GM21447 (cell line): ENCODE measurements around the gene SLC6A2.
"Not testable (repeated sequence)": the region's sequence is repeated elsewhere in the genome, so short reads cannot be mapped to it uniquely, and the experiment has no call there.

Source experiments
- ATAC-seq: cut with Tn5 transposase; IDR thresholded peaks from one replicate; pipeline ENCODE4 v1.9.1; 2021; ENCODE audit not compliant: unreplicated experiment

Gene SLC6A2

DNA sequence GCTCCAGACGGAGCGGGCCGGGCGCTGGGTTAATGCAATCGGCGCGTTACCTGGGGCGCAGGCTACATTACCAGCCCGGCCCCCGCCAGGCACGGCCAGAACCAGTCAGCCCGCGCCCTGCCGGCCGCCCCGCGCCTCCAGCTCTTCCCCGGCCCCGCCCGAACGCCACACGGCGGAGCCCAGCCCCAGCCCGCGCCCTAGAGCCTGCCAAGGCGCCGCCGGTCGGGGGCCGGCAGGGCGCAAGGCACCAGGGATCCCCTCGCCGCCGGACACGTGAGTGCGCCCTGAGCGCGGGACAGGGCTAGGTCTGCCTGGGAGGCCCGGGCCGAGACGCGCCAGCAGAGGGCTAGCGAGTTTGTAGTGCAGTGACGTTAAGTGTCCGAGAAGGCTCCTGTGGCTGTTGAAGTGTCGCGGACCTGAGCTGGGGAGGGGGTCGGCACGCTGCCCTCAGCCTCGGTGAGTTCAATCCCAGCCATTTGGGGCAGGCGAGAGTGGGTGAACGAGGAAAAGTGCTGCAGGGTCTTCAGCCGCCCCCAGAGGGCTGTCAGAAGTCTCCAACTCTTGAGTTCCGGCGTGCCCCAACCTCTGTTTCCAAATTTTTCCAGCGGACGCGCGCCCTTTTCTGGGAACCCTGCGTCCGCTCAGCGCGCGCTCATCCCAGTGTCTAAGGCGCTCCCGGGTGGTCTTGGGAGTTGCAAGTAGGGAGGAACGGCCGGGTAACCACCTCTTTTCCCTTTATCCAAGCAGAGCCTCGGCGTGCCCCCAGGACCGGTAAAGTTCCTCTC lies at the start of gene SLC6A2:
Gene SLC6A2, plus strand, starts transcription at position 92 of the 785 bp plus-strand sequence. CDS start 707 bp downstream, outside the sequence.
- ATAC-seq, result no peak

DNA sequence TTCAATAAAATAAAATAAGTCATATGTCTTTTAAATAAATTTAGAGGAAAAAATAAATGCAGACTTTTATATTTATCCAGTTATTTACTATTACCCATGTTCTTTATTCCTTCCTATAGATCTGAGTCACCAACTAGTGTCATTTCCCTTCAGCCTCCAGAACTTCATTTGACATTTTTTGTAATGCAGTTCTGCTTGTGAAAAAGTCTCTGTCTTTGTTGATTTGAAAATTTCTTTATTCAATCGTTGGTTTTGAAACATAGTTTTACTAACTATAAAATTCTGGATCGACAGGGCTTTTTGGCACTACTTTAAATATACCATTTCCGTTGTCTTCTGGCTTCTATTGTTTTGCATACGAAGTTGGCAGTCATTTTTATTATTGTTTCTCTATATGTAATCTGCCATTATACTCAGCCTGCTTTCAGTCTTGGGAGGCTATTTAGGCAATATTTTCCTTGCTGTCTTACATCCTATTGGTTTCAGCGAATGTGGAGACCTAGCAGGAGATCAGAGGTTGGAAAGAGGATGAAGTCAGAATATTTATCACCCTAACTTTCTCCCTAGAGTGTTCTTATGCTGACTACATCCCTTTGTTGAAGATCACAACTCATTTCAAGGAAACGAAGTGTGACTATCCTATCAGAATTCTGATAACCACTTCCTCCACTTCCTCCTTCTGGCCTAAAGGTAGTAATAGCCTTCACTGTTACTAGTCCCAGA lies 42.0 kb upstream of the SLC6A2 start:
- ATAC-seq, result no peak

- ATAC-seq, result no peak
Observed at GRCh38 chr16:55615071-55615470, 40.7 kb upstream of the SLC6A2 start.

- not testable (repeated sequence) for ATAC-seq
Observed at GRCh38 chr16:55615670-55616069, 40.1 kb upstream of the SLC6A2 start.

GRCh38 chr16:55621771-55622170 lies 34.0 kb upstream of the SLC6A2 start:
- ATAC-seq, result no peak

DNA sequence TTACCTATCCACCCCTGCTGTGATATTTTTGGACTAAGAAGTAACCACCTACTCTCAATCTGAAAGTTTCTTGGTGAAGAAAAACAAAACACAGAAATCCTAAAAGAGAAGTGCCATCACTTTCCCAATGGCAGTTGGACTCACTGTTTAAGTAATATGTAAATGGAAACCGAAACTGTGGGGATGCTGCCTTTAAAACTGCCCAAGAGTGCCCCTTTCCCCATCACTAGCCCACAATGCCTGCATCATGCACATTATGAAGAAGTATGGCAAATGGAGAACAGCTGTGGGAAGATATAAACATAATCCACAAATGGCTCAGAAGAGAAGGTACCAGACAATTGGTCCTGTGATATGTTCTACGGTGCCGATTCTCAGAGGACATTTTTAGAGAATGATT lies 33.5 kb upstream of the SLC6A2 start:
- no peak for ATAC-seq

DNA sequence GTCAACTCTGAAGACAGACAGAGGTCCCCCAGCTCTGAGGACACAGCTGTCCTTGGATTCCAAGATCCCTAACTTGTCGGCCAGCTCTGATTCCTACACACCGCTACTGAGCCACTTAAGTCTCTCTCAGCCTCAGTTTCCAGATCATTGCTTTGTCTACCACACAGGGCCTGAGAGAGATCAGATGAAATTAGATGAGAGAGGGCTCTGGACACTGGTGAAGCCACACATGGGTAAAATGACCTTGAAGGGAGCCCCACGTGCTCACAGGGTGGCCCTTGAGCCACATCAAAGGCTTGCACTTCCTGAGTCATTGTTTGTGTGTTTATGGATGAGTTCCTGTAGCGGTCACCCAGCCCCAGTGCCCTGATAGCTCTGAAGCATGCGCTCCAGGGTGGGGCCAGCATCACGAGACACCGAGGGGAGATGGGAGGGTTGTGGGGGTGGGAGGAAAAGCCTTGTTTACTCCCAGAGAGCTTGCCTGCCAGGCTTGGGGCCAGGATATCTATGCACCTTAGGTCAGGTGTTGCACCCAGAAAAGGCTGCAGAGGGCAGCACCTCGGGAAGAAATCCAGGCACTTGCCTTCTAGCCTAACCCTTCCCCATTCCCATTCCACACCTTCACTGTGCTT lies 32.7 kb upstream of the SLC6A2 start:
- ATAC-seq, result no peak

GRCh38 chr16:55623640-55624039 lies 32.1 kb upstream of the SLC6A2 start:
- ATAC-seq, result no peak

DNA sequence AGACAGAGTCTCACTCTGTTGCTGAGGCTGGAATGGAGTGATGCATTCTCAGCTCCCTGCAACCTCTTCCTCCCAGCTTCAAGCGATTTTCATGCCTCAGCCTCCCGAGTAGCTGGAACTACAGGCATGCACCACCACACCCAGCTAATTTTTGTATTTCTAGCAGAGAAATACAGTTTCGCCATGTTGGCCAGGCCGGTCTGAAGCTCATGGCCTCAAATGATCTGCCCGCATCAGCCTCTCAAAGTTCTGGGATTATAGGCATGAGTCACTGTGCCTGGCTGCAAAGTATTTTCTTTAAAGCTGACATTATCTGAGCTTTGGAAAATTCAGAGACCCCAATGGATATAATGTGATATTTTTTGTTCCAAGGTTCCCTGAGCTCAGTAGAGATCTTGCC lies 31.1 kb upstream of the SLC6A2 start:
- ATAC-seq, result no peak

DNA sequence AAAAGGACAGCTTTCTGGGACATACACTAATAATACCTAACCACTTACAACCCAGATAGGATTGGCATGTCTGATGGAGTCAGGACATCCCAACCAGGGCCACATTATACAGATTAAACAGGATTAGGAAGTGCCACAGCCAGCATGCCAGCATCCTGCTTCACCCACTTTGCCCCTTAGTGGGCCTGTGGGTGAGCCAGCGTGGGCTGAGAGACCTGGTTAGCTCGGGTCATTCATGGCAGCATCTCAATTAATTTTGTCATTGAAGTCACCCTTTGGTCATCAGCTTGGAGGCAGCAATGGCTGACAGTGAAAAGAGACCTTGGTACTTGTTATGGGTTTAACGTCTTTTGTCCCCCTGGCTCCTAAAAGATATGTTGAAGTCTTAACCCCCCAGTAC lies 29.9 kb upstream of the SLC6A2 start:
- ATAC-seq, result no peak

DNA sequence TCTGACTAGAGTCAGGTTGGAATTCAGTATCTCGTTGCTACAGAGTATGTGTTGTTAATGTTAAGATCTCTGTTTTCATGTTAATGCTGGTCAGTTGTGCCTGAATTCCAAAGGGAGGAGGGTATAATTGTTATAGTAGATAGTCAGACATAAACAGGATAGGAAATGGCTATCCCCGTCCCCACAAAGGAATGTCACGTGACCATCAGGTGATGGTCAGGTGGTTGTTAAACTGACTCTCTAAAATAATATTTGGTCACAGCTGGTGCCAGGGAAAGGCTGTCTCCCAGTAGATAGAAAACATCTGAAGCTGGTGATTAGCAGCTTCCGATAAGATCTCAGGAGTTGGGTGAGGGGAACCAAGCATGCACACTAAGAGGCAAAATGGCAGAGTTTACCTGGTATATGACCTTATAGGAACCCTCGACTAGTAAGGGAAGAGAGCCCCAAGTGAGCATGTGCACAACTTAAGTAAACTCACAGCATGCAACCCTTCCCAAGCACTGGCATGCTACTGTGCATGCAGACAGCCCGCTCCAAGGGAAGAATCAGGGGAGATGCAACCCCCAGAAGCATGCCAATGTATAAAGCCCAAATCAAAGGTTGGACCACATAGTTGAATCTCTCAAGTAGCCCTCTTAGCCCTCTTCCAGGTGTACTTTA lies 27.4 kb upstream of the SLC6A2 start:
- ATAC-seq, result no peak

- no peak for ATAC-seq
Observed at GRCh38 chr16:55630774-55631173, 25.0 kb upstream of the SLC6A2 start.

DNA sequence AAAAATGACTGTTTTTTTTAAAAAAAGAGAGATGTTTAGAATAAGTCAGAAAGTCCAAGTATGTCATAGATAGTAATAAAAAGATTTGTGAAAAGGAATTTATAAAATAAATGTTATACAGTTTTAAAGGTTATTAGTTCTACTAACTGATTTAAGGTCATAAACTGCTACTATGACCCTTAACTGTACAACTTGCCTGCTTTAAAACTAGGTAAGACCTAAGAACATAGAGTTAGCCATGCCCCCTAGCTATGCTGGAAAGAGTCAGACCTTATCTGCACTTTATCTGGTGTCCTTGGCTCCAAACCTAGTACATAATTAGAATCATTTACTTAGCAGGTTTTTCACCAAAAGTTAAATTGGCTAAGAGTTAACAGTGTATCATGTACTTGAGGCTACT lies 23.5 kb upstream of the SLC6A2 start:
- ATAC-seq, result no peak

DNA sequence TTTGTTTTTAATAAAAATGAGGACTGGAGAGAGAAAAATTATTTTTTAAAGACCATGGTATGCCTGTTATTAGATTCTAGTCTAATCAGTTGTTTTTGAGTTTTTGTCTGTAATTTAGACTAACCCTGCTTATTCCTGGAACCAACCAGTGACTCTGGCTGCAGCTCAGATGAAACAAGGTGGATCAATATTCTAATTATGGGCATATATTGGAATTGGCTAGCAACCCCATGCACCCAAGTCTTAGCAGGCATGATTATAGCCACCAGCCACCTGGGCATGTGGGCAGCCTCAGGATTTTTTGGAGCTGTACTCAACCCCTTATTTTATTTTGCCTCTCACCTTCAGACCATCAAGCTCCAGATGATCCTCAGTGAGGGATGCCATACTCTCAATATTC lies 21.6 kb upstream of the SLC6A2 start:
- no peak for ATAC-seq

DNA sequence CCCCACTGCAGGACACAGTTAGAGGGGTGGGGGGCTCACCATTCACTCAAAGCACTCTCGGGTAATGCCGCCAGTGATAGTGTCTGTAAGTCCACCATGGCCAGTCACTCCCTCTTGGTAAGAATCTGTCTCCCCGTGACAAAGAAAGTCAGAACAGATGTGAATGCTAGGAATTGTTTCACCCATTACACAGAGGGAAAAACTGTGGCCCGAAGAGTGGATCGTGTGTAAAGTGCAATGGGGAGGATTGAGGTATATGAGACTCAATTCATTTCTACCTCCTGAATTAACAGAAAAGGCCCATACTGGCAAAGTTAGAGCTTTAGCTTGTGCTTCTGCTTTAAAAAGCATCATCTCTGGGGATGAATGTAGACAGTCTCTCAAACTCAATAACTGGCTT lies 17.5 kb upstream of the SLC6A2 start:
- no peak for ATAC-seq

DNA sequence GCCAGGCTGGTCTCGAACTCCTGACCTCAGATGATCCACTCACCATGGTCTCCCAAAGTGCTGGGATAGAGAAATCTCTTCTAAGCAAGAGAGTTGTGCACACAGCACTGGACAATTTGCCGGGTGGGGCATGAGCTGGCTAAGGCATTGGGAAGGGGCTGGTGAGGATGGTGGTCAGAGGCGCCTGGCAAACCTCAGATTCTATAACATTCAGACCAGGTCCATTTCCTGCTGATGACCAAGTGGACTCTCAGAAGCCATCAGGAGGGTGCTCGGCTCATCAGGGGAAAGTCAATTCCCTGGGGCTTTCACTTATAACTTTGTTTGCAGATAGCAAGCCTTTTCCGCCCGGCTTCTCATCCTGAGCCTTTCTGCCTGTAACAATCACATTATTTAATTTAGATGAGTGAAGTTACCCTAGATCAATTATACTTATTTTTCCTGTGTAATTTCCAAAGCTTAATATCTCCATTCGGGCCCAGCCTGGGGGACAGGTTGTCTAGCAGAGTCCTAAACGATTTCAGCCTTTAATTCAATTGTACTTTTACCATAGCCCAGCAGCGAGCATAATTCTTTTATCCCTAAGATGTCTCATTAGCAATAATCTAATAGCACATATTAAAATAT lies 15.0 kb upstream of the SLC6A2 start:
- ATAC-seq, result no peak

DNA sequence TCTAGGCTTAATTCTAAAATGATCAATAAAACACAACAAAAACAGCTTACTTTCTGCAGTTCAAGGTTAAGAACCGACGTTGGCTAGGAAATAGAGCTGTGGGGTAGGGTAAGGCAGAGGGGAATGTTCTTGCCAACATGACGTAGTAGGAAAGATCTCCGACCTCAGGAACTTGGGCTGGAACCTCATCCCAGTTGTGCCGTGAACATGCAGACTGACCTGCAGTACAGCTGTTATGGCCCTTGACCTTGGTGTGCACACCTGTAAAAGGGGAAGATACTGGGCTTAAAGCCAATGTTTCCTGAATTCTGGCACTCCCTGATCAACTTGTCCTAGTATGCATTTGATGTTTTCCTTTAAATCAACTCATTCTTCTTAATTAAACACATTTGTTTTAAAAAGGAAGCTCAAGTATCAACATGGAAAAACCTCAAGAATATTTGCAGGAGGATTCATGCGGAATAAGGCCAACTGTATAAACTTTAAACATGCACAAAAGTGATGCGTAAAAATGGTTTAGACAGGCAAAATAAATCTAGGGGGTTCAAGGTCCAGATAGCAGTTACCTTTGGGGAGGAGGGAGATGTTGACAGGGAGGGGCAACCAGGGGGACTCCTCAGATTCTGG lies 14.2 kb upstream of the SLC6A2 start:
- ATAC-seq, result no peak

DNA sequence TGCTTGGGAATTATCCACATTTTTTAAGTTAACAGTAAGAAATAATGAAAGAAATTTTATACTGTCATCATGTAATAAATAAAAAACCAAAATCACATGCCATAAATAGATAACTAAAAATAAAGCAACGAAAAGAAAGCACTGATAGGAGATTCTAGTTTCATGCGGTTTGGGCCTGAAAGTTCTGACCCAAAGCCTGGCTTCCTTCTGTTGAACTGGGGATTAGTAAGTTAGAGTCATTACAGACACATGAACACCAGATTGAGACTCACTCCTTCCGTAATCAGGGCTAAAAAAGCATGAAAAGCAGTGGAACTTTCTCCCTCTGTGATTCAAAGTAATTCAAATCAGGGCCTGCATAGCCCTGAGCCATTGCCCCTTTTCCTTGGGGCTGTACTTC lies 13.2 kb upstream of the SLC6A2 start:
- ATAC-seq, result no peak

DNA sequence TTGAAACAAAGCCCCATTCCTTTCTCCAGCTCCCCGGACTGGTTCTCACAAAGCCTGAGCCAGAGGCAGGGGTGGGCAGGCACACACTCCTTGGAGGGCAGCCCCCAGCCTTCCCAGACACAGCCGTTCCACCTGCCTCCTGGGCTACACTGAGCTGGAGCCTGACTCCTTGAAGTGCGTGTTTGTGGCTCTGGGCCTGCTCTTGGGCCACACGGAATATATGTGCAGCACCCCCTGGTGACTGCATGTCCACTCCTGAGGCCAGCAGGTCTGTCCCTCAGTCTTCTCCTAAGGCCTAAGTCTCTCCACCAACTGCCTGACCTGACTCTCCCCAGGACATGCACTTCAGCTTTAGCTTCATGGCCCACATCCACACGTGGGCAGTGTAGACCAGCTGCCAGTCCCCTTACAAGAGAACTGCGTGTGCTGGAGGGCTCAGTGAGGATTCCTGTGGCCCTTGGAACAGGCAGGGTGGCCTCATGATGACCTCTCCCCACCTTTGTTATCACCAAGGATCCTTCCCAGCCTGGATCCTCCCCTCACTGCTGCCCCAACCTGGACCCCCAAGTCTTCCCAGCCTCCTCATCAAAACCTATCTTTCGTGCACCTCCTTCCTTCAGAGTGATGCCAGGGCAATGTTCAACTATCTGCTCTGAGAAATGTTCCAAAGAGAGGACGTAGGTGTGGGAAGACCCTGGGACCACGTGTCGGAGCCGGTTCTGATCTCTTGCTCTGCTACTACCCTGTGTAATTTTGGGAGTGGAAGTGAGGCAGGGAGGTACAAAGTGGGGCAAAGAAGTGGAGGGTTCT lies 12.4 kb upstream of the SLC6A2 start:
- no peak for ATAC-seq

DNA sequence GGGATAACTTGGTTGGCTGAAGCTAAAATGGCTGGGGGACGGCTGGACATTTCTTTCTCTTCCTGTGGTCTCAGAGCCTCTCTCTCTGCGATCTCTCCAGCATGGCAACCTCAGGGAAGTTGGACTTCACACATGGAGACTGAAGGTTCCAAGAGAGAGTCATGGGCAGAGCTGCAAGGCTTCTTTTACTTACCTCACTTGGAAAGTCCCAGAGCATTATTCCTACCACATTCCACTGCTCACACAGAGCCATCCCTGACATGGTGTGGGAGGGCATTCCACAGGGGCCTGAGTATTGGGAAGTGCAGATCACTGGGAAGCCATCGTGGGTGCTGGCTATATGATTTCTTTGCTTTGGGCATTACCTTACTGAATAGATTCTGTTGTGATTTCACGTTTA lies 9.8 kb upstream of the SLC6A2 start:
- ATAC-seq, result no peak
